Measurements from ENCODE around the gene IL31RA.

IL31RA gene

GRCh38 chr5:55860709-55861108, 9.6 kb downstream of the IL31RA start:
- no peak for DNase-seq

DNA sequence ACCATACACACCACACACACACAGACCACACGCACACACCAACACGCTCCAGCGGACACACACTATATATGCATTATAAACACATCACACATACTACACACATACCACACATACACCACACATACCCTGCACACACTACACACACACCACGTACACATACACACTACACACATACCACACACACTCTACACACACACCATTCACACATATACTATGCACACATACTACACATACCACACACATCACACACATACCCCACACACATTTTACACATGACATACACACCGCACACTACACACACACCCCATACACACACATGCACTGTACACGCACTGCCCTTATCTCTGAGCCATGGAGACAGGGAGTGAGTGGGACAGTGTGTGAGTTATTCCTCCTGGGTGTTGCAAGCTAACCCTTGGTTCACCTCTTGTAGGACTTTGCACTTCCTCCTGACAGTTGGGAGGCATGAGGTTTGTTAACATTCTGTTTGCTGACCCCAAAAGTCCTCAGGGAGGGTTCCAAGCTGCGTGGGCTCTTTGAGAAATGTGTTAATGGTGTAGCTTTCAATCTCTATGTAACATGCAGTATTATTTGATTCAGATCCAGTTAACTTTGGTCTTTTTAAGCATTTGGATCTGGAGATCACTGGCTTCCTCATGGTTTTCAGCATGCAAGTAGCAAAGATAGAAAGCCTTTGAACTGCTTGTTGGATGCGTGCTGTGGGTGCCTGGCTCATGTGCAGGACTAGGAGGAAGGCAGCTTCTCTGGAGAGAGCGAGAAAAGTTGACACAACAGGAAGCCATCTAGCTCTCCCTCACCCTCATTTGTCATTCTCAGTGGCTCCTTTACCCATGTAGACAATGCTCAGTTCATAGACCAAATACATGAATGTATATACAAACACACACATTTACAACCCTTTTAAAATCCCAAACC, 13.7 kb downstream of the IL31RA start:
- DNase-seq: no peak

GRCh38 chr5:55865831-55866230, 14.7 kb downstream of the IL31RA start:
- no peak for DNase-seq

GRCh38 chr5:55866485-55866884, 15.3 kb downstream of the IL31RA start:
- DNase-seq: no peak

DNA sequence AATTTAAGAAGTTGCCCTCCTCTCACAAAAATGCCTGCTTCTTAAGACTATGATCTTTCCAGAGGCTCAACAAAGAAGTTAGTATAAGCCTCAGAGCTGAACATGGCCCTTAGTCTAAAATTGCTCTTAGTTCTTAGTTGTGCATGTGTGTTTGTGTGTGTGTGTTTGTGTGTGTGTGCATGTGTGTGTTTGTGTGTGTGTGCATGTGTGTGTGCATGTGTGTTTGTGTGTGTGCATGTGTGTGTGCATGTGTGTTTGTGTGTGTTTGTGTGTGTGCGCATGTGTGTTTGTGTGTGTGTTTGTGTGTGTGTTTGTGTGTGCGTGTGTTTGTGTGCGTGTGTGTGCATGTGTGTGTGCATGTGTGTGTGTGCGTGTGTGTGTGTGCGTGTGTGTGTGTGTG, 15.8 kb downstream of the IL31RA start:
- no peak for DNase-seq

- peak; percentile 74 for DNase-seq
Measured at GRCh38 chr5:55868846-55869245, 17.7 kb downstream of the IL31RA start.

GRCh38 chr5:55869847-55870246, 18.7 kb downstream of the IL31RA start:
- DNase-seq: no peak

DNA sequence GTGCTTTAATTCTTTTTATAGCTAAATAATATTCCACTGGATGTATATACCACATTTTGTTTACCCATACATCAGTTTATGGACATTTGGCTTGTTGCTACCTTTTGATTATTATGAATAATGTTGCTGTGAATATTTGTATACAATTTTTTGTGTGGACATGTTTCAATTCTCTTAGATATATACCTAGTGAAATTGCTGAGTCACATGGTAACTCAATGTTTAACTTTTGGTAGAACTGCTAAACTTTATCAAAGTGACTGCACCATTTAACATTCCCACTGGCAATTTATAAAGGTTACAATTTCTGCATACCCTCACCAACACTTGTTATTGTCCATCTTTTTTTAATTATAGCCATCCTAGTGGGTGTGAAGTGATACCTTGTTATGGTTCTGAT, 22.1 kb downstream of the IL31RA start:
- DNase-seq: no peak

GRCh38 chr5:55877655-55878054, 26.5 kb downstream of the IL31RA start:
- DNase-seq: no peak

GRCh38 chr5:55880453-55880852, 29.3 kb downstream of the IL31RA start:
- DNase-seq: no peak

- DNase-seq: no peak
Measured at GRCh38 chr5:55885359-55885758, 34.2 kb downstream of the IL31RA start.

DNA sequence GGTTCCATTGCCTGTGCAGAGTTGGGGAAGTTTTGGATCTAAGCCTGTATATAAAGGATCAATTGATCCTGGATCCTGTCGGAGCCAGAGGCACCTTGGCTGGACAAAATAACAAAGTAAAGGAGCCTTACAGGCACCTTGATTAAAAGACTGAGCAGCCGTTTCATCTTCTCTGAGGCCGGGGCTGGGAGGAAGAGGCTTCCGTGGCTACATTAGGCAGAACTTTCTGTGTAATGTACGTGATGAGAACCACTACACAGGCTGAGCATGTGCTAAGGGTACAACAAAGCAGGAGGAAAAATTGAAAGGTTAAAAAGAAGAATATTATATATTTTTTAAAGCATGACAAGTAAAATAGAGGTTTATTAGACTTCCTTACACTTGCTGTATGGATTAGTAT, 37.0 kb downstream of the IL31RA start:
- DNase-seq: no peak

- DNase-seq: no peak
Measured at GRCh38 chr5:55892479-55892878, 41.3 kb downstream of the IL31RA start.

- no peak for DNase-seq
Measured at GRCh38 chr5:55894135-55894534, 43.0 kb downstream of the IL31RA start.

DNA sequence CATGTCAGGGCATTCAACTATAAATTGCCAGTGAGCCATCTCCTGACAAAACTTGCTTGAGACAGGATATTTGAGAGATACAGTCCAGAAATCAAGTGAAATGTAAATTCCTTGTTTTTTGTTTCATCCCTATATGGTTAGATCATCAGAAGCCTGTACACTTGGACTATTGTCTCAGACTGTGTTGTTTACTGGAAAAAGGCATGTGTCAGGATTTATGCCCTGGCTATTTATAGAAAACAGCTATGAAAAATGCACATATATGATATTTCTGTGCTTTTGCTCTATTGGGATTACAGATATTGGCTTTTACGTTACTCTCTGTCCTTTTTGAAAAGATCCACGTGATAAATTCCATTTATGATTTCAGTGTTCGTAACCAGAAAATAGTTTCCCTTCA, 44.2 kb downstream of the IL31RA start:
- DNase-seq: no peak

GRCh38 chr5:55896238-55896637, 45.1 kb downstream of the IL31RA start:
- no peak for DNase-seq

GRCh38 chr5:55896663-55897062, 45.5 kb downstream of the IL31RA start:
- DNase-seq: no peak

DNA sequence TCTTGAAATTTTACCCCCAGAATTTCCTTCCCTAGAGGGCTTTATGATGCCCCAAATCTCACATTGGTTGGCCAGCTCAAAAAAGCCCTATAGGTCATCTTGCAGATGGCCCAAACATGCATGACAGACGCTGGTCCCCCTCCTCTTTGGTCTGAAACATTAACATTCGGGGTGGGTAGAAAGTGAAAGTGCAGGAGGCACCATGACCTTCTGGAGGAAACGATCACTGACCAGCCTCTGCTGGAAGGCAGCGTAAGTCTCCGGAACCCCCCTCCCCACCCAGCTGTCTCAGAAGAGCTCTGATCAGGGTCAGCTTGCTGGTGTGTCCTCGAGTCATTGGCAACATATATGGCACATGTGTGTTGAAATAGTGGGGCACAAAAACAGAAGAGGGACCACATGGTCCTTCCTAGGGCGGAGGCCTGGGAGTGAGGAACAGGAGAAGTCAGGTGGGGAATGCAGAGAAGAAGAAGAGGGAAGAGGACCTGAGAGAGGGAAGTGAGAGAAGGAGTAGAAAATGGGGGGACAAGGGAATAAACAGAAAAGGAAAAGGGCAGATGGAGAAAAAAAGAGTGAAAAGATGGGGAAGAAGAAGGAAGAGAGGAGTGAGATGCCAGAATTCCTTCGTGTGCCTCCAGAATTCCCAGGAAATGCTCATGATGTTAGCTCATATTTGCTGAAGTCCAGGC, 46.2 kb downstream of the IL31RA start:
- no peak for DNase-seq

- DNase-seq: peak; percentile 21
Measured at GRCh38 chr5:55897905-55898304, 46.7 kb downstream of the IL31RA start.

DNA sequence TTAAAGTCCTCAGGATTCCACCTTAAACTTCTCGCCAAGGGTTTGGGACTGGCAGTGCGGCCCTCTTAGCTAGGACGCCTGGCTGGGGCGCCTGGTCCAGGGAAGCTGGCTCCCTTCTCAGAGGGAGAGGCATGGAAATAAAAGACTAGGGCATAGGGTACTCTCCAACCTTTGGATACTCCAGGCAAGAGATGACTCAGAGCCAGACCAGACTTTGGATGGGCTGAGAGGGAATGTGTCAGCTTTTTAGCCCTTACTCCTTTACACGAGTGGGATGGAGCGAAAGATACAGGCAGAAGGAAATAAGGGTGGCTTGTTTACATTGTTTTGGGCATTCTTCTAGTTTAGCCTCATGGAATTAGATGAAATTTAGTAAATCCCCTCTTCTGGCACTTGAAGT, 48.2 kb downstream of the IL31RA start:
- no peak for DNase-seq

GRCh38 chr5:55900068-55900467, 48.9 kb downstream of the IL31RA start:
- no peak for DNase-seq

GRCh38 chr5:55900776-55901175, 49.6 kb downstream of the IL31RA start:
- DNase-seq: no peak

- DNase-seq: no peak
Measured at GRCh38 chr5:55902696-55903095, 51.5 kb downstream of the IL31RA start.

DNA sequence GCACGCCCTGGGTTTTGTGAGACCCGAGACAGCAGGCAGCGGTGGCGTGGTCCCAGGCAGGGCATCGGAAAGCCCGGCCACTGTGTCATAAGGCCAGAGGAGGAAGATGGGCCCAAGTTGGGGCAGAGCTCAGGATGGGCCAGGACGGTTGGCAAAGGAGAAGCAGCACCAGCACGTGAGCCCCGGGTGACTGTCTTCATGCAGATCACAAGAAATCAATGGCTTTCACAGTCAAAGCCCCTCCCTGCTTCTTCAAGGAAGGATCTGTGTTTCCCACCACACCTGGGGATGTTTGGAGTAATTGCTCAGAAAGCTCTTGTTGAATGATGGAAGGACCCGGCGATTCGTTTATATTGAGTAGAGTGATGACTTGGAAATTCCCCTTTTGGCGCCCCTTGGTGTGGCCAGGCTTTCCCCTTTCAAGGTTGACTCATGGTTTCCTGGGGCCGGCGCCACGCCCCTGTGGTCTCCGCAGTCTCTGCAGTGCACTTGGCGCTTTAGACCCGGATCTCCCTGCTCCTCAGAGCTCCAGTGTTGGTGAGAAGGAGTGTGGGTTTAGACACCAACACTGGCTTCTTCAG, 52.1 kb downstream of the IL31RA start:
- DNase-seq: peak; percentile 86

All from stimulated activated CD4-positive, alpha-beta T cell treated with anti-CD3 and anti-CD28 coated beads, Interleukin-15, amount 100 ng/mL, for 24 hours (primary cell).